LHCN-M2 (cell line): ENCODE measurements around the gene USP37. TPM values are rescaled to one million over a fixed set of nuclear protein-coding genes. Genes with fewer than 3 reads are reported as not detected.
A peak's percentile ranks its signal among the peaks of the same experiment; 100 is the strongest.

Experiments used
- DNase-seq: peaks from one replicate; pipeline ENCODE4 v3.0.0-alpha.2; 2012; ENCODE audit warnings: low read depth
- polyA plus RNA-seq: library from polyadenylated mRNA; unstranded; fragments of >200 nt; gene quantifications from one replicate; pipeline ENCODE4 v1.2.1, GENCODE V29; 2012; ENCODE audit warnings: missing spikeins
- total RNA-seq: library from RNA; depleted of rRNA; stranded (reverse); fragments of >200 nt; gene quantifications from 2 replicates; pipeline ENCODE4 v1.2.3, GENCODE V29; 2014; rRNA removed

Gene USP37
- total RNA-seq = 11.1 and 11.9 TPM in 2 replicates
- 1.9 TPM for polyA plus RNA-seq

- peak; percentile 98 for DNase-seq
These were observed at the start of gene USP37, which contains the start of gene CNOT9 for GRCh38 chr2:218568190-218569037. Gene USP37, minus strand, starts transcription at chr2:218568351. Its CDS starts 9,698 bp downstream, at chr2:218558653. Gene CNOT9, plus strand, starts transcription at chr2:218568839. Its CDS starts 116 bp downstream, at chr2:218568955.

- no peak for DNase-seq
These were observed 47.7 kb upstream of the USP37 start for GRCh38 chr2:218615868-218616315.

GRCh38 chr2:218607436-218608115 lies 39.4 kb upstream of the USP37 start, which contains the start of gene PLCD4:
Gene PLCD4, plus strand, starts transcription at chr2:218607899. Its CDS starts 7,841 bp downstream, at chr2:218615740.
- DNase-seq = peak; percentile 98

GRCh38 chr2:218605432-218605831 lies 37.3 kb upstream of the USP37 start:
- peak; percentile 94 for DNase-seq

GRCh38 chr2:218585541-218585940 lies 17.4 kb upstream of the USP37 start:
- DNase-seq = no peak

- DNase-seq = no peak
These were observed 16.1 kb upstream of the USP37 start for GRCh38 chr2:218583983-218584850.

GRCh38 chr2:218582076-218582475 lies 13.9 kb upstream of the USP37 start:
- DNase-seq = peak; percentile 83

- no peak for DNase-seq
These were observed 10.2 kb upstream of the USP37 start for GRCh38 chr2:218578272-218578877.

GRCh38 chr2:218577482-218578220 lies 9.5 kb upstream of the USP37 start:
- no peak for DNase-seq

- DNase-seq = no peak
These were observed 8.7 kb upstream of the USP37 start for GRCh38 chr2:218576854-218577253.

GRCh38 chr2:218570850-218571249 lies 2.7 kb upstream of the USP37 start:
- DNase-seq = peak; percentile 19

GRCh38 chr2:218569661-218570500 lies 1.7 kb upstream of the USP37 start:
- peak; percentile 44 for DNase-seq

GRCh38 chr2:218569038-218569431 lies 884 bp upstream of the USP37 start:
- peak; percentile 71 for DNase-seq

- no peak for DNase-seq
These were observed 358 bp downstream of the USP37 start for GRCh38 chr2:218567797-218568189.

GRCh38 chr2:218566296-218566695 lies 1.9 kb downstream of the USP37 start:
- DNase-seq = no peak

- DNase-seq = no peak
These were observed 4.1 kb downstream of the USP37 start for GRCh38 chr2:218564056-218564455.

GRCh38 chr2:218558986-218559385 lies 9.2 kb downstream of the USP37 start:
- DNase-seq = no peak

GRCh38 chr2:218557941-218558340 lies 10.2 kb downstream of the USP37 start:
- no peak for DNase-seq

- no peak for DNase-seq
These were observed 12.6 kb downstream of the USP37 start for GRCh38 chr2:218555527-218555926.
